DOHH2 (cell line): Measurements from ENCODE around the gene MACROD2.

ENCODE experiments used
- EZH2phosphoT487 ChIP-seq: fragments of 200-600 bp; sonication (generic); IDR thresholded peaks from 2 replicates; pipeline ENCODE4 v1.6.1; 2017; ENCODE audit warnings: borderline replicate concordance, mild to moderate bottlenecking, antibody characterized with exemption, low read length, moderate library complexity, mixed read lengths
- TF ChIP-seq, protein P1 (sequence below): fragments of 200-600 bp; sonication (generic); IDR thresholded peaks from one replicate; pipeline ENCODE4 v1.5.1; 2014; ENCODE audit warnings: antibody characterized with exemption, mild to moderate bottlenecking, low read depth, low read length; ENCODE audit not compliant: poor library complexity, severe bottlenecking

DNA sequence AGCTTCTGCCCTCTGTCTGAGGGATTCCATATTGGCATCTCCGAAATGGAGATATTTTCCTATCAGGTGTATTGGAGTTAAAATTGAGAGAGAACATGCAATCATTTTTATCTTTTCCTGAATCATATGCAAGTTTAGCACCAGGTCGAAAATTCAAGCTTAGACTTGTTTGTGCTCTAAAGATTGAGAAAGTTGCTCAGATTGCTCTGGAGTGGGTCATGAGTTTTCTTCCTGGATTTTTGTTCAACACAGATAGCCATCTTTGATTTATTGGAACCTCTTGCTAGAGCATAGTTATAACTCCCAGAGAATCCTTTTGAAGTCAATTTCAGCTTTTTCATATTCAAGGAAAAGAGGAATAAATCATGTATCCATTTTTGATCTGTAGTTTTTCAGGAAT is 715.6 kb downstream of the MACROD2 start:
- TF ChIP-seq, protein P1, sequence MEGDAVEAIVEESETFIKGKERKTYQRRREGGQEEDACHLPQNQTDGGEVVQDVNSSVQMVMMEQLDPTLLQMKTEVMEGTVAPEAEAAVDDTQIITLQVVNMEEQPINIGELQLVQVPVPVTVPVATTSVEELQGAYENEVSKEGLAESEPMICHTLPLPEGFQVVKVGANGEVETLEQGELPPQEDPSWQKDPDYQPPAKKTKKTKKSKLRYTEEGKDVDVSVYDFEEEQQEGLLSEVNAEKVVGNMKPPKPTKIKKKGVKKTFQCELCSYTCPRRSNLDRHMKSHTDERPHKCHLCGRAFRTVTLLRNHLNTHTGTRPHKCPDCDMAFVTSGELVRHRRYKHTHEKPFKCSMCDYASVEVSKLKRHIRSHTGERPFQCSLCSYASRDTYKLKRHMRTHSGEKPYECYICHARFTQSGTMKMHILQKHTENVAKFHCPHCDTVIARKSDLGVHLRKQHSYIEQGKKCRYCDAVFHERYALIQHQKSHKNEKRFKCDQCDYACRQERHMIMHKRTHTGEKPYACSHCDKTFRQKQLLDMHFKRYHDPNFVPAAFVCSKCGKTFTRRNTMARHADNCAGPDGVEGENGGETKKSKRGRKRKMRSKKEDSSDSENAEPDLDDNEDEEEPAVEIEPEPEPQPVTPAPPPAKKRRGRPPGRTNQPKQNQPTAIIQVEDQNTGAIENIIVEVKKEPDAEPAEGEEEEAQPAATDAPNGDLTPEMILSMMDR: no peak
- TF ChIP-seq EZH2phosphoT487: no peak
